Psoas muscle (tissue), 8 donors: Measurements from ENCODE around the gene GPA33. TPM values are rescaled to one million over a fixed set of nuclear protein-coding genes. Genes with fewer than 3 reads are reported as not detected.

Experiments used
- ATAC-seq, 4 donors: fragments of 200-7000 bp; cut with Tn5 transposase; one replicate each; pipeline ENCODE4 v1.9.1; 2020; ENCODE audit warnings: moderate library complexity in 3 of 4, mild to moderate bottlenecking in 2 of 4
- DNase-seq, 2 donors: peaks; one replicate each; pipeline ENCODE4 v3.0.0-alpha.2; 2020
- H3K27ac ChIP-seq: fragments of 200-600 bp; one replicate; pipeline ENCODE4 v1.8.0; 2022
- H3K27me3 ChIP-seq, 3 donors: fragments of 200-600 bp in 1 of 3; one replicate each; pipeline versions ENCODE4 v1.6.1 to v1.8.0; 2013 to 2022; ENCODE audit warnings: low read length in 2 of 3, mild to moderate bottlenecking in 2 of 3, moderate library complexity in 1 of 3; ENCODE audit not compliant: insufficient read depth in 3 of 3
- H3K36me3 ChIP-seq, 2 donors: fragments of 200-600 bp in 1 of 2; one replicate each; pipeline versions ENCODE4 v1.6.1 to v1.8.0; 2013 to 2022; ENCODE audit warnings: low read depth in 1 of 2, mild to moderate bottlenecking in 1 of 2, moderate library complexity in 1 of 2; ENCODE audit not compliant: insufficient read depth in 1 of 2
- H3K4me1 ChIP-seq: fragments of 200-600 bp; one replicate; pipeline ENCODE4 v1.8.0; 2022
- H3K4me3 ChIP-seq: fragments of 200-600 bp; one replicate; pipeline ENCODE4 v1.8.0; 2022; ENCODE audit warnings: mild to moderate bottlenecking
- H3K9me3 ChIP-seq: fragments of 200-600 bp; one replicate; pipeline ENCODE4 v1.8.0; 2022
- WGBS, 3 donors: extraction: QIAGEN DNeasy Blood & Tissue Kit; methylation state at CpG; one replicate each; pipeline versions ENCODE4 v1.1.6 to v1.1.7; 2013; 5-methylcytosine and 5-hydroxymethylcytosine counted together
- intact Hi-C, 2 donors: fragments of 100-400 bp; cut with DNase I; formaldehyde crosslinking; loops; one replicate each; pipeline versions ENCODE4 v1.11.0 to v1.14.2; 2022
- long read RNA-seq, 2 donors: library from polyadenylated mRNA; unstranded; transcript quantifications; one replicate each; pipeline ENCODE4 v2.0.0, GENCODE V29; 2021
- polyA plus RNA-seq, 3 donors: library from polyadenylated mRNA; stranded (reverse); fragments of 200-250 nt; gene quantifications; one replicate each; pipeline ENCODE4 v1.2.3, GENCODE V29; 2013
- total RNA-seq, 4 donors: library from RNA; stranded (reverse); fragmentation: NEBNext Ultra II Directional in 2 of 4; extraction: Animal tissue kit (Norgen Biotek cat#: 25700) in 2 of 4; gene quantifications; one replicate each; pipeline versions ENCODE4 v1.2.1 to v1.2.4, GENCODE V29; 2021 to 2023
- TF ChIP-seq, protein P1 (sequence below): fragments of 200-600 bp; IDR thresholded peaks from one replicate; pipeline ENCODE4 v1.8.0; 2022; ENCODE audit warnings: antibody characterized with exemption
- donor health status: healthy with polysubstance abuse.
- donor health status: DM: no; HTN: no; CAD: no; lungs with moderate emphysema.
- donor health status: Bipolar disorder and iron deficiency.
- donor health status: healthy.
- donor health status: DM: yes; HTN: yes; CAD: no.
- donor health status: DM: no; HTN: no; CAD: no.
- donor health status: DM: no; HTN: no; CAD: no.
- donor health status: DM: yes; HTN: yes; CAD: no.

Gene GPA33, protein sequence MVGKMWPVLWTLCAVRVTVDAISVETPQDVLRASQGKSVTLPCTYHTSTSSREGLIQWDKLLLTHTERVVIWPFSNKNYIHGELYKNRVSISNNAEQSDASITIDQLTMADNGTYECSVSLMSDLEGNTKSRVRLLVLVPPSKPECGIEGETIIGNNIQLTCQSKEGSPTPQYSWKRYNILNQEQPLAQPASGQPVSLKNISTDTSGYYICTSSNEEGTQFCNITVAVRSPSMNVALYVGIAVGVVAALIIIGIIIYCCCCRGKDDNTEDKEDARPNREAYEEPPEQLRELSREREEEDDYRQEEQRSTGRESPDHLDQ
- 1 to 10 TPM in 1 of 4 donors, under 1 TPM in 2, not detected in 1; 0.12 to 2.2 (median 0.27) TPM for total RNA-seq
- under 1 TPM in 2 of 3 donors, not detected in 1; 0.06 to 0.10 TPM for polyA plus RNA-seq
- long read RNA-seq, donor 1 = 0 reads
- long read RNA-seq, donor 2, partial matches to known transcripts = 0 of 6 reads
- long read RNA-seq, donor 2, other reads (novel, unspliced or antisense) = 6 of 6 reads

DNA sequence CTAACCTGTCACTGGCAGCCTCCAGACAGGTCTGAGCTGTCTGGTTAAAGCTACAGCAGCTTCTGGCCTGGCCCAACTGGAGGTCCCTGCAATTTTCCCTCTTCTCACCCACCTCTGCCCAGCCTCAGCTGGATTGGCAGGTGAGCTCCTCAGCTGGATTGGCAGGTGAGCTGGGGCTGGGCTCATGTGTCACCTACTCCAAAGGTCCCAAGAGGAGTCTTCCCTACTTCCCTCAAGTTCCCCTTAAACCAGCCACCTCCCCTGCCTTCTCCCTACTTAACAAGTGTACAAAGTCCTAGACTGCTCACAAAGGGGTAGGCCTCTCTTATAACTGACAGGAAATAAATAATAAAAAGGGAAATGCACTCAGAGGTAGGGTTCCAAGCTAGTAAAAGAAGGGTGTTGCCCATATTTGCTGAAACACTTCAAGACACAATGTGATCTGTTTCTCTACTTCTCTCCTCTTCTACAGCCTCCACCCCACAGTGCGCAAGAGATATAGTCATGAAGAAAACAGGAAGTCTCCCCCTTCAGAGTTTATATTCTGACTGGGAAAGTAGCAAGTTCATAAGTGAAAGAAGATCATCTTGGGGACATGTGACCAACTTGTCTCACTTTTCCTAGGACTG lies at the start of gene GPA33:
Gene GPA33, minus strand, starts transcription at position 64 of the 629 bp plus-strand sequence. CDS start 90 bp downstream, outside the sequence.
- peaks cover 25% of the 10 kb centered on the region for H3K4me1 ChIP-seq
- H3K27ac ChIP-seq = peak within 1 kb of the TSS; percentile 10
- ATAC-seq = no peak

DNA sequence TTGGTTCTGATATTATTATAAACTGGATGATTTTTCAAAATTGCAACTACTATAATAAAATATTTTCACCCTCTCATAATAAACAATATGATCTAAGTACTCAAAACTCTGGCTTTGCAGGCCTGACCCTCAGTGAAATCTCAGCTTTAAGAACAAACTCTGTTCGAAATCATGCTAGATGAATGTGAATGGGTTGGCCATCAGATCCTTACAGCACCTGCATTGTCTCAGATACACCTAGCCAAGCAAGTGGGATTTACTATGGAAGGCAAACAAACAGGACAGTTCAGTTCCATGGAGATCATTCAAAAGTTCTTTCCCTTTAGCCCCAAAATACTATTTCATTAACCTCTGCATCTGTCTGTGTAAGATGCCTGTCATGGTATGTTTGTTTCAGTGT lies 48.5 kb upstream of the GPA33 start:
- Histone ChIP-seq H3K36me3 (no peaks in the 10 kb centered on the region), H3K27me3 (no peaks in the 10 kb centered on the region), H3K4me1 (peaks cover 32% of the 10 kb centered on the region), H3K9me3 (no peaks in the 10 kb centered on the region), H3K27ac (no peak overlapping the region), H3K4me3 (no peak overlapping the region)
- DNase-seq (no peak), ATAC-seq (no peak)
- 83 to 91% (median 90%) methylated on average over 1 of the region's 1 CpG for WGBS, 3 donors
- TF ChIP-seq, protein P1, sequence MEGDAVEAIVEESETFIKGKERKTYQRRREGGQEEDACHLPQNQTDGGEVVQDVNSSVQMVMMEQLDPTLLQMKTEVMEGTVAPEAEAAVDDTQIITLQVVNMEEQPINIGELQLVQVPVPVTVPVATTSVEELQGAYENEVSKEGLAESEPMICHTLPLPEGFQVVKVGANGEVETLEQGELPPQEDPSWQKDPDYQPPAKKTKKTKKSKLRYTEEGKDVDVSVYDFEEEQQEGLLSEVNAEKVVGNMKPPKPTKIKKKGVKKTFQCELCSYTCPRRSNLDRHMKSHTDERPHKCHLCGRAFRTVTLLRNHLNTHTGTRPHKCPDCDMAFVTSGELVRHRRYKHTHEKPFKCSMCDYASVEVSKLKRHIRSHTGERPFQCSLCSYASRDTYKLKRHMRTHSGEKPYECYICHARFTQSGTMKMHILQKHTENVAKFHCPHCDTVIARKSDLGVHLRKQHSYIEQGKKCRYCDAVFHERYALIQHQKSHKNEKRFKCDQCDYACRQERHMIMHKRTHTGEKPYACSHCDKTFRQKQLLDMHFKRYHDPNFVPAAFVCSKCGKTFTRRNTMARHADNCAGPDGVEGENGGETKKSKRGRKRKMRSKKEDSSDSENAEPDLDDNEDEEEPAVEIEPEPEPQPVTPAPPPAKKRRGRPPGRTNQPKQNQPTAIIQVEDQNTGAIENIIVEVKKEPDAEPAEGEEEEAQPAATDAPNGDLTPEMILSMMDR = no peak
- intact Hi-C loops = no loop called here

More for the DNA sequence above, at the start of gene GPA33:
- intact Hi-C loops = no loop called here
- Histone ChIP-seq H3K4me3 (no peak within 1 kb of the TSS), H3K27me3 (no peaks in the 10 kb centered on the region), H3K9me3 (no peaks in the 10 kb centered on the region), H3K36me3 (no peaks in the 10 kb centered on the region)
- TF ChIP-seq, protein P1 = no peak
- no peak for DNase-seq
- 72 to 89% (median 84%) methylated on average over 1 of the region's 1 CpG for WGBS, 3 donors

DNA sequence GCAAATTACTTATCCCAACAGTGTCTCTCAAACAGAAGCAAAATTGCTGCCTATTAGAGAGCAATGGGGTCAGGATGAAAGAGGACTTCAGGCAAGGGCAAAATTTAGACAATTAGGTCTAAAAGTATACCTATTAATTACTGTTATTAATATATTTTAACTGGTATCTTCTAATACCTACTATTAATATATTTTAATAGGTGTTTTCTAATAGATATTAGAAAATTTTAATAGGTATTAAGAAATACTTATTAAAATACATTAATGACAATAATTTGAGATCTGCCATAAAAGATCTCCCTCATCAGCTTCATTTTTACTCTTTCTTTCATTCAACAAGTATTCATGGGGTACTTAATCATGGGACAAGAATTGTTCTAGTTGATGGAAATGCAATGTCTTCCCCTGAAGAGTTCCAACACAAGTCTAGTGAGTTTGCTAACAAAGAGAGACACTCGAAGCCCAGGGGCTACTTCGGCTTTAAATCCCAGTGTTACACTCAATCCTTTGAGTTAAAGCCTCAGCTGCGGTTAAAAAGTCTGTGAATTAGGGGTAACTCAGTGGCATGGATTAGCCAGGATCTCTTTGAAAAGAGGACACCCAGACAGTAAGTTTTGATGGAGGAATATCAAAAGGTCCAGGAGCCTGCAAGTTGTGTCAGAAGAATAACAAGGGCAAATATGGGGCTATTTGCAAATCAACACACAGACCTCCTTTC lies 47.8 kb upstream of the GPA33 start:
- no peaks in the 10 kb centered on the region for H3K36me3 ChIP-seq
- no peak overlapping the region for H3K4me3 ChIP-seq
- no peaks in the 10 kb centered on the region for H3K27me3 ChIP-seq
- peaks cover 32% of the 10 kb centered on the region for H3K4me1 ChIP-seq
- peak overlapping the region; percentile 62 for H3K27ac ChIP-seq
- ATAC-seq = no peak
- DNase-seq = no peak
- WGBS, 3 donors = 64 to 83% (median 76%) methylated on average over 3 of the region's 3 CpGs
- intact Hi-C loops = no loop called here
- TF ChIP-seq, protein P1 = no peak
- H3K9me3 ChIP-seq = no peaks in the 10 kb centered on the region

DNA sequence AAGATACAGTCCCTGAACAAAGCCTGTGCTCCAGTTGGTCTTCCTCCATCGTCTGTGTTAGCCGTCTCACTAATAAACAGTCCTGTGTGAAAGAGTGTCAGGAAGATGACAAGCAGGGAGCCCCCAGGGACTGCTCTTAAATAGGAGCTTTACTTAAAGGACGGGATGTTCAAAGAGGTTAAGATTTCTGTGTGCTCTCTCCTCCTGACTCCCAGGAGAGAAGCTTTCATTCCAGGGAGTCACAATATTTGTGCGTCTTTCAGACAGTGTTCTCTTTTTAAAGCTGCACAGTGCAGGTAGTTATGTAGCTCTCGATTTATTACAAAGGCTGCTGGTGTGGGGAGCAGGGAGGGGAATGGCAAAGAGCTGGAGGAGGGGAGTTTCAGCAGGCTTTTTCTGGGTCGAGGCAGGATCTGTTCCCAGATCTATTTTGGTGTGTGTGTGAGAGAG lies 47.2 kb upstream of the GPA33 start:
- no peak for DNase-seq
- intact Hi-C loops = no loop called here
- Histone ChIP-seq H3K4me3 (no peak overlapping the region), H3K27me3 (no peaks in the 10 kb centered on the region), H3K27ac (peak overlapping the region; percentile 62), H3K9me3 (no peaks in the 10 kb centered on the region), H3K36me3 (no peaks in the 10 kb centered on the region), H3K4me1 (peaks cover 32% of the 10 kb centered on the region)
- ATAC-seq = peak in 3 of 4 donors; percentile 6 to 59 (median 15)
- WGBS, 3 donors = 9 to 30% (median 11%) methylated on average over 6 of the region's 6 CpGs
- TF ChIP-seq, protein P1 = no peak
